Midbrain (tissue), 1 donor: ENCODE results near the gene DNAJC7.
"Not testable (repeated sequence)": the region's sequence is repeated elsewhere in the genome, so short reads cannot be mapped to it uniquely, and the experiment has no call there.

Experiments
- DNase-seq: peaks from one replicate; lab custom pipeline; 2025; lab: John Stamatoyannopoulos, UW

DNAJC7 gene

DNA sequence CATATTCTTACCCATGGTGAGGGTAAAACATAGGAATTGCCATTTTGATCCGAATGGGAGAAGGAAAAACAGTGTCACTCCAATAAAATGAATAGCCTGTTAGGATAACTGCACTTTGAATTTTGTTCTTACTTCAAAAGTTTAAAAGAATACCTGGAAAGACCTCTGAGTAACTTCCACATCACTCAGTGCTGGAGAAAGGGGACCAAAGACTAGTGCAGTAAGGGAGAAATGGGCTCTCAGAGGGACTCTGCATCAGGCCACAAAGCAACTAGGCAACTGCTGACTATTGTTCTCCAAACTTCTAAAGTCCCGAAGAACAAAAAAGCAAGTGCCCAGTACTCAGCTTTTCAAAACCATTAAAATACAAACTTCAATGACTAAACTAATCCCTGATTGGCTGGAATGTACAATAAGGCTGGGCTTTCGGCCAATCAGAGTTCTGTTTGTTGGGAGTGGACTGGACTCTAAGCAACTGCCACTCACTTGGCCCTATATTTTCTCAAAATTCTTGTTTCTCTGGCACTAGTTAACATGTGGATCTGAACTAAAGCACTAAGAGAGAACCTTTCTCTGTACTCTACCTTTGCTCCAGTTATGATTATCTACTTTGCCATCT is 6.2 kb downstream of the DNAJC7 start:
- DNase-seq: no peak

DNA sequence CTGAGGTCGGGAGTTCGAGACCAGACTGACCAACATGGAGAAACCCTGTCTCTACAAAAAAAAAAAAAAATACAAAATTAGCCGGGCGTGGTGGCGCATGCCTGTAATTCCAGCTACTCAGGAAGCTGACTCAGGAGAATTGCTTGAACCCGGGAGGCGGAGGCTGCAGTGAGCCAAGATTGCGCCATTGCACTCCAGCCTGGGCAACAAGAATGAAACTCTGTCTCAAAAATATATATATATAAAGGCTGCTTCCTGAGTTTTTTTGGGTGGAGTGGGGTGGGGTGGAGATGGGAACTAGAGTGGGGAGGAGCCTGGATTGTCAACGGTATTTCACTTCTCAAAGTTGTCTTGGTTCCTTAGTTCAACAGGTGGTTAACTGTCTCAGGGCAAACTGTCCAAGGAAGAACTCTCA is 7.0 kb downstream of the DNAJC7 start:
- not testable (repeated sequence) for DNase-seq

DNA sequence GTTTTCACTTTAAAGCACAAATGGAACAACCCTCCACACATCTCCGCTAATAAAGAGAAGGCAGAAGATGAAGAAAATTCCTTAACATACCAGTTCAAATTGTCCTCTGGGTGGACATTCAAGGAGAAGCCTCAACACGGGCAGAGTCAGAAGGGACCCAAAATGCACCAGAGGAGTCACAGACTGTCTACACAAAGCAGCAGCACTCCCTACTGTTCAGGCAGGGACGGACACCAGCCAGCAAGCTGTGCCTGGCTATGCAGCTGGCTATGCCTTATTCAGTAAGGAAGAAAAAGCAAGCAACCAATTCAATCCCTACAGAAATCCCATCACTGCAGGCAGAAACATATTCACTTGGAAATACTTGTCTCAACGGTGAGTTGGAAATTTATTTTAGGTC is 8.1 kb downstream of the DNAJC7 start:
- peak; percentile 81 for DNase-seq

DNA sequence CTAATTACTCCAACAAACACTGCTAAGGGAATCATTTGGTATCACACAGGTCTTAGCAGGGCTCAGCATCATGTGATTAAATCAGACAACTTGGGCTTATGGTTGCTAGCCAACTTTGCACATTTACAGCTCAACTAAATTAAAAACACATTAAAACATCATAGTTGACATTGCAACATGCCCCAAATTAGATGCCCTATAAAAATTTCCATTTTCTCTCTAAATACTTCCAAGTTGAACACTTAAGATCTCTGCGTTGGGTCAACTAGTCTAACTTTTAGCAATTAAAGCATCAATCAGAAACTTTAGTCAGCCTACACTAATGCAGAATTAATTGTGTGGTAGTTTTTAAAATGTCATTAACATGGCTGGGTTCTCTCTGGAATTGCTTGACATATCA is 12.1 kb downstream of the DNAJC7 start:
- no peak for DNase-seq

DNA sequence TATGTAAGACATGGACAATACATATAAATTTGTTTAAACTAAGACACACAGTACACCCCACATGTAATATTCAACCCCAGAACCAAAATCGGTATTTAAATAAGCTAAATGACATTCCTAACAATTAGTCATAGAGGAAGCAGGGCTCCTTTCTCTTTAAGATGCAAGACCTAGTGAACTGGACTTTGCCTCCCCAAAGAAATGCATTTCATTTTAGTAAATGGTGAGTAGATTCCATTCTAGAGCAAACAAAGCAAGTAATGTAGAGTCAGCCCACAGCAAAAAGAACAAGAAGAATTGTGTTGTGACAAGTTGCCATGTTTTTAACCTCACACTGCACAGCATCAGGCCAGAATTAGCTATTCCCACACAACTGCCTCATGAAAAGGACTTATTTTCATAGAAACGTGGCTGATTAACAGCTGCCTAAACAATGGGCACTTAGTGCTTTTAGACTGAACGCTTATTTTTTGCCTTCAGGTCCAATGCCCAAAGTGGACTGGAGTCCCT is 14.4 kb downstream of the DNAJC7 start:
- peak; percentile 38 for DNase-seq

DNA sequence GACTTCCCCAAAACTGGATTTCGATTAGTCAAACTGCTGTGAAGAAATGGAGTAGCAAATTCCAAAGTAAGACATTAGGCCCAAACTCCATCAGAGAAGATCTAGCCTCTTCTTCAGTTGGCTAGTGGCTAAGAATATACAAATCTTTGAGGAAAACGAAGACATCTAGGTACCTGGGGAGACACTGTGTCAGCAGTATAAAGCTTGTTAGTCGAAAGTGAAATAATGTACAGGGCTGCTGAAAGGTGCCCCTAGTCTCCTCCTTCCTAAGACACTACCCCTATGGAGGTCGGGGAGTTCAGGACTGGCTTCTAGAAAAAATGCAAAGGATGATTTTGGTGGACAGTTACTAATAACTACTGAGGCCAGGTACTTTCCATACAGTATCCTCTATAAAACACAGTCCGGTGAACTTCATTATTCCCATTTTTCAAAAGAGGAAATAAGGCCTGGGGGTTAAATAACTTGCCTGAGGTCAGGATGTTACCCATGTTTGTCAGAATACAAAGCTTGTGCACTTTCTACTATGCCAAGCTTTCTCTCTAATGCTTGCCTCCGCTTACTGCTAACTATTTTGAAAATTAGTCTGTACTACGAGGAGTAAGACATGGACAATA is 15.0 kb downstream of the DNAJC7 start:
- DNase-seq: no peak

DNA sequence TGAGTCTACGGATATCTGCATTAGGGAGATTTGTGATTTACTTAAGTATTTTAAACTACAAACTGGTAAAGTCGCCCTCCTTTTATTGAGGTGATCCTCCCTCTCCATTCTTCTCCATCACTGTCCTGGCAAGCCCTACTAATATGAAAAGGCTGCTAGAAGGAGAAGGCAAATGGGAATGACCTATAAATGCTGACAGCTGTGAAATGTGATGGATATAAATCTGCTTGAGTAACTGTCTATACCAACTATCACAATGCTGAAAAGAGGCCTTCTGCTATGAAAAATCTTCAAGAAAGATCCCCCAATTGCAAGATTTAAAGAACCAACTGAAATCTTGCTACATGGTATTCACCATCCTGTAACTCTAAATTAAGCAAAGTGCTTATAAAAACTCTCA is 15.5 kb downstream of the DNAJC7 start:
- no peak for DNase-seq

DNA sequence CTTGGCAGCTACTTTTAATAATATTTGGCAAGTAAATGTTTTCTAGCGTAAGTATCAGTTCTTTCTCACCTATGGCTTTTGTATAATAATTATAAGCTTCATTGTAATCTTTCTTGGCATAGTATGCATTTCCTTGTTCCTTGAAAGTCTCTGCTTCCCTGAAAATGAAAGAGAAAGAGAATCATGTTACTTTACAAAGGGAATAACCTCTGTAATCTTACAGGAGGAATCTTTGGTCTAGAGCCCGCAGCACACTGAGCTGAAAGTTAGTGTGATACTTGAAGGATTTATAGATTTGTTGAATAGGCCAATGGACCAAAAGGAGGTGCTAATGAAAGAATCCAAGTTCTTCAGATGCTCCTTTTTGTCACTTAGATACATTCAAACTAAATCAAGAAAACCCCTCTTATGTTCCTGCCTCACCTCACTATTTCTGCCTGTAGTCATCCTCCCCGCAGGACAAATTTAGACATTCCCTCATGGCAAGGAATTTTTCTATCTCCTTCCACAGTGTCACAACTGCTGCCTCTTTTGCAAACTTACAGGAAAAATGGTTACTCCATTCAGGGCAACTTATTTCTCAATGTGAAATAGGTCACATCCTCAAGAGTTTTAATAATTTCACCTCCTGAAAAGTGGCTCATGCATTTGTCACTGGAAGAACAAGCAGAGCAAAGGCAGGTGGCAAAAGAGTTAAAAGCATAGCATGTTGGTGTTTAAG is 16.7 kb downstream of the DNAJC7 start:
- no peak for DNase-seq

DNA sequence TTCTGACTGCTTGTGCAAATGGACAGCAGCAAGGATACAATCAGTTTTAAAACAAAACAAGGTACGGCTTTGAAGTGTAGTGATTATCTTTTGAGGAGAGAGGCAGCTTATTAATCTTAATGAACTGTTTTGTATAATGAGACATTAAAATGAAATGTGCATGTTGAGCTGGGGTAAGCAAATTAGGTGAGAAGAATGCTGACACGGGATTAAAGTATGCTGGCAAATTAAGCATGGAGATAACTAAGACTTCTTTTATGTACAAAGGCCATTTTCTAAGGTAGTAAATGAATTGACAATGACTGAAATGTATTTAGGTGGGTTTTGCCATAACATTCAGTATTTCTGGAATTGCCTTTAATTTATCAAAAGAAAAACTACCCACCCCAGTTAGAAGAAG is 18.7 kb downstream of the DNAJC7 start:
- no peak for DNase-seq

DNA sequence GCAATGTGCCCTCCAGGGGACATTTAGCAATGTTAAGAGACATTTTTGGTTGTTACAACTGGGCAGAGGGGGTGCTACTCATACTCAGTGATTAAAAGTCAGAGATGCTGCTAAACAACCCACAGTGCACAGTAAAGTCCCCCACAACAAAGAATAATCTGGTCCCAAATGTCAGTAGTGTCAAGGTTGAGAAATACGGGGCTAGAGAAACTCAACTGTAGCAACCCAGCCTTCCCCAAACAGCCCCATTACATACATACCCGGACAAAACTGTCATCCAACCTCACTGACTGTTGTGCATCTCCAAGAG is 20.4 kb downstream of the DNAJC7 start:
- DNase-seq: no peak

DNA sequence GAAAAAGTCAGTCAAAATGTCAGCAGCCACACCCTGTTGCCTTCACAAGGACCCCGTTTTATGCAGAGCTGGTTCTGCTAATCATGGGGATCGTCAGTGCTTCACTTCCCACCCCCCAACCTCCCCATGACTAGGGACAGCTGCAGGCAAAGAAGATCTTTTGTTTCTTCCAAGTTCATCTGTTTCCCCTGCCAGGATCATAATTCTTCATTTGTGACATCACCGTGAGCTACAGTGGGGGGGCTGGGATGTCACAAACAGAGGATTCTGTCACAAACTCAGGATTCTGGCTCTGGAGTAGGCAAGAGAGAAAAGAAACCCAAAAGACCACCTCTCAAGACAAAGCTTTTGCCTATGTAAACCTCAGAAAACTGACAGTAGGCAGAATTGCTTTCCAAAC is 24.7 kb downstream of the DNAJC7 start:
- DNase-seq: peak; percentile 84

DNA sequence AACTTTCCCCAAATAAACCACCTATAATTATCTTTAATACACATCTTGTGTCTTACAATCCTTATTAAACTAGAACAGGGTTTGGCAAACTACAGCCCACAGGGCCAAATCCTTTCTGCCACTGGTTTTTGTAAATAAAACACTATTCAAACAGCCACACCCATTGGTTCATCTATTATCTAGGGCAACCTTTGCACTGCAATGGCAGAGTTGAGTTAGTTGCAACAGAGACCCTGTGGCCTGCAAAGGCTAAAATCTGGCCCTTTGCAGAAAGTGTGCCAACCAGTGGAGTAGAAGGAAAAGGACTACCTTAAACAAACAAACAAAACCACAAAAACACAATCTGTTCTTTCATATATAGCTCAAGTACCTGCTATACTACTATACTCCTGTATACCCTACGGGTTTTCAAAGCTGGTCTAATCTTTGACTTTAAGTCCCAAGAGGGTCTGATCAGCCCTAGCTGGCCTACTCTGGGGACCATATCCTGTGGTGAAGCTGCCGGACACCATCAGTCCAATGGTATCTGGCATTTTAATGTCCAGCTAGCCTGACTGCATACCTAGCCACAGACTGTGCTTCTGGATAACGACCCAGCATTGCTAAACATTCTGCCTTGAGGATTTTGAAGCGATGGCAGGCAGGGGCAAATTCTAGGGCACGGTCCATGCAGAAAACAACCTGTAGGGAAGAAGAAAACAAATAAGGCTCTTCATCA is 27.4 kb downstream of the DNAJC7 start:
- no peak for DNase-seq

DNA sequence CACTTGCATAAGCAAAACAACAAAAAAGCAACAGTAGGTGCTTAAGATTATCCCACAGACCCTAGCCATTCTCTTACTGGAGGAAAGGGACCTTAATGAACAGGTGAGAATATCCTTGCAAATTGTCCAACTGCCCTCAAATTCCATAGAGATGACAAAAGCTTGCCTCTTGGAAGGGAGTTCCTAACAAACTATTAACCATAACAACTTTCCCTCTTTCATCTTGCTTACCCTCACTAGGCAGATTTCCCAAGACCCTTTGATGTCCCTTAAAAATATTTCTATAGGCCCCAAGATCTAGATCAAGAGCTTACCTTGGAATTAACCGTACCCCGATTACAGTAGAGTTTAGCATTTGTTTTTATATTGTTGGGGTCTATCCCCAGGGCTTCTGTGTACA is 28.8 kb downstream of the DNAJC7 start:
- DNase-seq: no peak

DNA sequence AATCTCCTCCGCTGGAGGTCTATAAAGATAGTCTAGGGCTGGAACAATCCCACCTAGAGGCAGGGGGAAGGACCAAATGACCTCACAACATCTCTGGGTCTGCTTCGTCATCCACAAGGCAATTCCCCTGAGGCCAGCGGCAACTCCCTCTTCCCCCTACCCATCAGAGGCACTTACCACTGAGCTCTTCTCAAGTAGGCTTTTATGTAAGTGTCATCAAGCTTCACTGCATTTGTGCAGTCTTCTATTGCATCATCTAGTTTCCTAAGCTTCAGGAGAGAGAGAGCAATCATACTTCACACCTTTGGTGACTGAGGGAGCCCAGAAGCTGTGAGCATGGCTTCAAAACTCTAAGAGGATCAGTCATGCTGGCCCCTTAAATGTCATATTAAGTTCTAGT is 29.6 kb downstream of the DNAJC7 start:
- DNase-seq: no peak

DNA sequence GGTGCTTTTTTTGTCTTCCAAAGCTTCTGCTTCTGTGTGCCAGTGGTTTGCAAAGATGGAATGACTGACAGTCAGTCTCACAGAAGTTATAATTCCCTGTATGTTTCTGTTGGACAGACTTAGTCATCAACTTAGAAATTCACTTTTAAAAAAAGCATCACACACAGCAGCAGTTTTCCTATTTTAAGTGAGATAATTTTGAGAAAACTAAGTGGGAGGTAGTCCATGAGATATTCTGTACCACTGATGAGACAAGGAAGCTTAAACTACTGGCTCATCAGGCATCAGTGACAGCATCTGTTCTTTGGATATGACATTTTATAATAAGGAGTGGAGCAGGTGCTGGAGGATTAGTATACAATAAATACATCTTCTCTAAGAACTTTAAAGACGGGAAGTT is 30.6 kb downstream of the DNAJC7 start:
- DNase-seq: no peak

DNA sequence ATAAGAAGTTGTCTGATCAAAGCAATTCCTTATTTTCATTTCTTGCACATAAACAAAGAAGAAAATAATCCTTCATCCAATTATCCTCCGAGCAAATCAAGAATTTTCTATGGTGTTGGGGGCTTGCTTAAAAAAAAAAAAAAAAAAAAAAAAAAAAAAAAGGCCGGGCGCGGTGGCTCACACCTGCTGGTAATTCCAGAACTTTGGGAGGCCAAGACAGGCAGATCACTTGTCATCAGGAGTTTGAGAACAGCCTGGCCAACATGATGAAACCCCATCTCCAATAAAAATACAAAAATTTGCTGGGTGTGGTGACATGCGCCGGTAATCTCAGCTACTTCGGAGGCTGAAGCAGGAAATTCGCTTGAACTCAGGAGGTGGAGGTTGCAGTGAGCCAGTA is 31.3 kb downstream of the DNAJC7 start:
- DNase-seq: no peak

DNA sequence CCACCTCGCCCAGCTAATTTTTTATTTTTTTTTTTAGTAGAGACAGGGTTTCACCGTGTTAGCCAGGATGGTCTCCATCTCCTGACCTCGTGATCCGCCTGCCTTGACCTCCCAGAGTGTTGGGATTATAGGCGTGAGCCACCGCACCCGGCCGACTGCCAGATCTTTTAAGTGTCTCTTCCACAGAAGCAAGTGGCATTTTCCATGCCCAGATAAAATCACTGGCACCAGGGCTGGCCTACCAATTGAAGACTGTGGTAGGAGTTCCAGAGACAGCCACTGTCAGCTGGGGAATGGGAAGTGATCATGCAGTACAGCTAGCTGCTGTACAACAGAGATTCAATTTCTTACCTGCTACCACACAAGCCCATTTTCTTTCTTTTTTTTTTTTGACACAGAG is 32.8 kb downstream of the DNAJC7 start:
- no peak for DNase-seq

DNA sequence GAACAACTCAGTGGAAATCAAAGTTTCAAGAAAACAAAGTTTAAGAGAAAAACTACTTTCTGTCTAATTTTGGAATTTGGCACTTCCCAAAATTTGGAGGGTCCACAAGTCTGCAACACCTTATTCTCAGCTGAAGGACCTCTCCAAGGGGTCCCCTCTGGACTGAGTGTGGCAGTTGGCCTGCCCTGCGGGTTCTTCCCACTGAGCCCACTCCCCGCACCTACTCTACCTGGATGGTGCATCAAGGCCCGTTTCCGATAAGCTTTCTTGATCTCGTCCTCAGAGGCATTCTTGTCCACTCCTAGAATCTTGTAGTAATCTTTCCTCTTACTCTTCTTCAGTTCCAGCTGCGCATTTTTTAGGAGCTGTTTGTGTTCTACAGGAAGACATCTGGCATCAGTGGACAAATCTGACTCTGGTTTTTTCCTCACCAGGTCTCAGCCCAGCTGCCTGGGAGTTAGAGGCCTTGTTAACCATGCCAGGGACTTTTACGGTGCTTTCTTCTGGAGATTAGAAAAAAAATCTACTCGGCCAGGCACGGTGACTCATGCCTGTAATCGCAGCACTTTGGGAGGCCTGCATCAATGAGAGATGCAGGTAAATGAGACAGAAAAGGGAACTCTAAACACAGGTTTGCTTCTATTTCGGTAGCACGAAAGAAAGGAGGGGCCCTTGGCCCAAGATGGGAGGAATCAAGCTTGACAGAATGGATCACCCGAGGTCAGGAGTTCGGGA is 35.0 kb downstream of the DNAJC7 start:
- DNase-seq: no peak

DNA sequence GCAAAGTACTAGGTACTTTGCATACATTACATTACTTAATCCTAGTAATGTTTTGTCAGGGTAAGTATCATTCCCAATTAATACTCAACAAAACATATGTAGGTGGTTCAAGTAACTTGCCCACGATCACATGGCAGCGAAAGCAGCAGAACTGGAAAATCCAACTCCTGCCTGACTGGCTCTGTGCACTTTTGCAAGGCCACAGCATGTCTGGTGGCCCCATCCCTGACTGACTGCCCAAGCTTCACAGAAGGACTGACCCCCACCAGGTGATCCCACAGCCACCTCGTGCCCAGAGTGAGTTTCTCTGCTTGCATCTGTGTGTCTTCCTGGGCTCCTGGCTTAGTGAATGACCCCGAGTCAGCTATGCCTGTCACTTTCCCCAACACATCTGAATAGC is 39.2 kb downstream of the DNAJC7 start:
- DNase-seq: no peak

DNA sequence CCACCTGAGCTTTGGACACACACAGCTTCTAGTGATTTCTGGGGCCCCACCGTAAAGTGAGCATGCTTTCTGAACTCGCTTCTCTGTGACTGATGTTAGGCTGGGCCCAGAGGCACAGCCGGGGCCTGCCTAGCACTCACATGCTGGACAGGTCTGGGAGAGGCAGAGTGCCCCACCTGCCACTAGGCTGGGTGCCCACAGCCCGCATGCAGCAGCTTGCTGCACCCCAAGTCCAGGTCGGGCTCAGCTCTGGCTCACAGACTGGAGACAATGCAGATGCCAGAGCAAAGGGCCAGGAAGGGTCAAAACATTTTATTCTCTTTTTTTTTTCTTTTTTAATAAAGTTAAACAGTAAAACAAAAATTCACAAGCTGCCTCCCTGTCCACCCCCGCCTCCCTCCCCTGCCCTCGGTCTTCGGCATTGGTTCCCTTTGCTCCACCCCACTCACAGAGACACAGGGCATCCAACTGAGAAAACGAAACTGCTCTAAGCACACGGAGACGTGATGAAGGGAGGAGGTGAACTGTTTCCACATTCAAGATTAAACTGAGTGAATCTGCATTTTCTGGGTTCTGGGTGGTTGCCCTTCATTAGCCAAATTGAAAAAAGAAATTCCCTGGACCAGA is 41.0 kb downstream of the DNAJC7 start:
- DNase-seq: peak; percentile 41
